ENCODE data around the gene UBE3B. TPM values are rescaled to one million over a fixed set of nuclear protein-coding genes. Genes with fewer than 3 reads are reported as not detected.

Gene UBE3B
- polyA plus RNA-seq, 3 donors: 14.4 to 25.9 (median 18.2) TPM

DNA sequence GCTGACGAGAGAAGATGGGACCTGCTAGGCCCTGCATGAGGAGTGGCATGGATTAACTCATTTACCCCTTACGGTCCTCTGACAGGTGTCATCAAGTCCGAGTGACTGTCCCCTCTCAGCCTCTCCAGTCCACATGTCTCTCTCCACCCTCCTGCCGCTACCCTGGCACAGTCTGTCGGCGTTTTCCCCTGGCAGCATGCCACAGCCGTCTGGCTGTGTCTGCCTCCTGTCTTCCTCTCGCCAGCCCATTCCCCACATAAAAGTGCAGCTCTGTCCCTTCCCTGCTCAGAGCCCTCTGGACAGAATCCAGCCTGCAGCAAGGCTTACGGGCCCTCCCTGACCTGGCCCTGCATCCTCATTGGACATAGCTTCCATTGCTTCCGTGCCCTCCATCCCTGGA is 45.6 kb downstream of the UBE3B start:
- no peaks in the 10 kb centered on the region for H3K27me3 ChIP-seq (ENCODE audit: control insufficient read depth in 2 of 2, insufficient read depth in 2 of 2, low read length in 2 of 2)
- H3K4me3 ChIP-seq (replicated peaks in 1 of 3; ENCODE audit: low read depth in 2 of 3, low read length in 3 of 3): no peak overlapping the region
- H3K36me3 ChIP-seq (replicated peaks in 1 of 2; ENCODE audit: control insufficient read depth in 1 of 2, insufficient read depth in 2 of 2, low read length in 2 of 2): peaks cover 81 to 100% of the 10 kb centered on the region in 2 donors
- no peaks in the 10 kb centered on the region for H3K9me3 ChIP-seq (replicated peaks in 1 of 2; ENCODE audit: control insufficient read depth in 1 of 2, insufficient read depth in 1 of 2, low read length in 2 of 2)
- no peaks in the 10 kb centered on the region for H3K79me2 ChIP-seq (ENCODE audit: insufficient read depth, low read length)
- H3K4me1 Mint-ChIP-seq: no peaks in the 10 kb centered on the region
- TF ChIP-seq, protein P1, sequence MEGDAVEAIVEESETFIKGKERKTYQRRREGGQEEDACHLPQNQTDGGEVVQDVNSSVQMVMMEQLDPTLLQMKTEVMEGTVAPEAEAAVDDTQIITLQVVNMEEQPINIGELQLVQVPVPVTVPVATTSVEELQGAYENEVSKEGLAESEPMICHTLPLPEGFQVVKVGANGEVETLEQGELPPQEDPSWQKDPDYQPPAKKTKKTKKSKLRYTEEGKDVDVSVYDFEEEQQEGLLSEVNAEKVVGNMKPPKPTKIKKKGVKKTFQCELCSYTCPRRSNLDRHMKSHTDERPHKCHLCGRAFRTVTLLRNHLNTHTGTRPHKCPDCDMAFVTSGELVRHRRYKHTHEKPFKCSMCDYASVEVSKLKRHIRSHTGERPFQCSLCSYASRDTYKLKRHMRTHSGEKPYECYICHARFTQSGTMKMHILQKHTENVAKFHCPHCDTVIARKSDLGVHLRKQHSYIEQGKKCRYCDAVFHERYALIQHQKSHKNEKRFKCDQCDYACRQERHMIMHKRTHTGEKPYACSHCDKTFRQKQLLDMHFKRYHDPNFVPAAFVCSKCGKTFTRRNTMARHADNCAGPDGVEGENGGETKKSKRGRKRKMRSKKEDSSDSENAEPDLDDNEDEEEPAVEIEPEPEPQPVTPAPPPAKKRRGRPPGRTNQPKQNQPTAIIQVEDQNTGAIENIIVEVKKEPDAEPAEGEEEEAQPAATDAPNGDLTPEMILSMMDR (IDR thresholded peaks at IDR 0.05): no peak
- peak overlapping the region in 1 of 7 donors; percentile 72 for H3K27ac Mint-ChIP-seq
- H3K27ac ChIP-seq (ENCODE audit: low read depth in 1 of 2, low read length in 2 of 2): no peak overlapping the region
- H4K20me1 ChIP-seq (ENCODE audit: insufficient read depth, low read length): no peaks in the 10 kb centered on the region
- no peak for DNase-seq
- intact Hi-C loops (cut with micrococcal nuclease): no loop called here
- peaks cover 91 to 97% of the 10 kb centered on the region in 2 donors for H3K36me3 Mint-ChIP-seq
- no peak overlapping the region for H2AFZ ChIP-seq (ENCODE audit: insufficient read depth, low read depth, low read length, poor library complexity, severe bottlenecking)
- no peak overlapping the region for H3K9ac ChIP-seq (ENCODE audit: insufficient read depth, low read length, poor library complexity, severe bottlenecking)
- H3K4me1 ChIP-seq (ENCODE audit: control insufficient read depth in 1 of 2, insufficient read depth in 2 of 2, low read length in 2 of 2): no peaks in the 10 kb centered on the region
- no peaks in the 10 kb centered on the region for H3K9me3 Mint-ChIP-seq
- WGBS (ENCODE audit: insufficient coverage): 96% methylated on average over 10 of the region's 10 CpGs
- H3K4me2 ChIP-seq (replicated peaks; ENCODE audit: extremely low read depth, low read length, poor library complexity, severe bottlenecking): no peak overlapping the region
- H3K27me3 Mint-ChIP-seq (ENCODE audit: low read depth in 3 of 3): no peaks in the 10 kb centered on the region
- no peak overlapping the region for H3K4me3 Mint-ChIP-seq

DNA sequence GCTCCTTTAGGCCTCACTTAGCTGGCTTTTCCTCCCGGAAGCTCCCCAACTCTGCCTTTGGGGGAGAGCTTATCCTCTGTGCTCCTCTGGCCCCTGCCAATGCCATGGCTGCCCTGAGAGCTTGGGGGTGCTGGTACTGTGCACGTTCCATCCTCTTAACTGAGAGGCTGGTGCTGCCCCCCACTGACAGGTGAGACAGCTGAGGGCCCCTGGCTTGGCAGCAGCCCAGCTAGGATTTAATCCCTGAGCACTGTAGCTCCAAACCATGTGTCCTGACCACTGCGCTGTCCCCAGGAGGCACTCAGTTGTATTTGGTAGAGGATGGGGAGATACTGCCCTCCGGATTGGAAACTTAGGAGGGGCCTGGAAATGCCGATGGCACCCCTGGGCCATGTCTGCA is 46.1 kb downstream of the UBE3B start:
- WGBS (ENCODE audit: insufficient coverage): 100% methylated on average over 3 of the region's 5 CpGs
- no peaks in the 10 kb centered on the region for H4K20me1 ChIP-seq (ENCODE audit: insufficient read depth, low read length)
- peaks cover 91 to 97% of the 10 kb centered on the region in 2 donors for H3K36me3 Mint-ChIP-seq
- H2AFZ ChIP-seq (ENCODE audit: insufficient read depth, low read depth, low read length, poor library complexity, severe bottlenecking): no peak overlapping the region
- H3K4me1 Mint-ChIP-seq: no peaks in the 10 kb centered on the region
- no peaks in the 10 kb centered on the region for H3K27me3 ChIP-seq (ENCODE audit: control insufficient read depth in 2 of 2, insufficient read depth in 2 of 2, low read length in 2 of 2)
- TF ChIP-seq, protein P1 (IDR thresholded peaks at IDR 0.05): no peak
- no peak overlapping the region for H3K4me2 ChIP-seq (replicated peaks; ENCODE audit: extremely low read depth, low read length, poor library complexity, severe bottlenecking)
- no peaks in the 10 kb centered on the region for H3K9me3 ChIP-seq (replicated peaks in 1 of 2; ENCODE audit: control insufficient read depth in 1 of 2, insufficient read depth in 1 of 2, low read length in 2 of 2)
- H3K4me3 ChIP-seq (replicated peaks in 1 of 3; ENCODE audit: low read depth in 2 of 3, low read length in 3 of 3): no peak overlapping the region
- H3K27ac Mint-ChIP-seq: no peak overlapping the region
- no peak overlapping the region for H3K9ac ChIP-seq (ENCODE audit: insufficient read depth, low read length, poor library complexity, severe bottlenecking)
- no peaks in the 10 kb centered on the region for H3K79me2 ChIP-seq (ENCODE audit: insufficient read depth, low read length)
- H3K27me3 Mint-ChIP-seq (ENCODE audit: low read depth in 3 of 3): no peaks in the 10 kb centered on the region
- no peak for DNase-seq
- no peaks in the 10 kb centered on the region for H3K4me1 ChIP-seq (ENCODE audit: control insufficient read depth in 1 of 2, insufficient read depth in 2 of 2, low read length in 2 of 2)
- H3K27ac ChIP-seq (ENCODE audit: low read depth in 1 of 2, low read length in 2 of 2): no peak overlapping the region
- no peaks in the 10 kb centered on the region for H3K9me3 Mint-ChIP-seq
- peaks cover 77 to 100% of the 10 kb centered on the region in 2 donors for H3K36me3 ChIP-seq (replicated peaks in 1 of 2; ENCODE audit: control insufficient read depth in 1 of 2, insufficient read depth in 2 of 2, low read length in 2 of 2)
- no peak overlapping the region for H3K4me3 Mint-ChIP-seq
- intact Hi-C loops (cut with micrococcal nuclease): no loop called here

Data from CD14-positive monocyte (primary cell).